ENCODE measurements around the gene SLCO4A1. TPM values are rescaled to one million over a fixed set of nuclear protein-coding genes. Genes with fewer than 3 reads are reported as not detected.

Gene SLCO4A1
- total and polyA plus RNA-seq, 2 donors (not counting 1 experiment from before 2014, with no cell fraction given), result 2.1 to 79.5 TPM

GRCh38 chr20:62694106-62694505 is 51.8 kb downstream of the SLCO4A1 start:
- H3K27ac ChIP-seq (ENCODE audit: low read length in 2 of 2), result no peak overlapping the region
- ChIA-PET POLR2A (no interaction called here), CTCF (interaction anchor here (0.6 kb wide), 1 partner anchor 71 kb away, joined by 3 read pairs; no protein-coding TSS in a partner anchor)
- intact Hi-C loops (cut with micrococcal nuclease), result no loop called here
- H3K9ac ChIP-seq (ENCODE audit: low read length), result no peak overlapping the region
- H3K4me1 ChIP-seq (ENCODE audit: control insufficient read depth in 2 of 2, insufficient read depth in 2 of 2, low read length in 2 of 2), result no peaks in the 10 kb centered on the region
- Mint-ChIP-seq H3K27ac (no peak overlapping the region), H3K4me1 (peaks cover 3% of the 10 kb centered on the region), H3K4me3 (no peak overlapping the region), H3K9me3 (ENCODE audit: insufficient read depth) (no peaks in the 10 kb centered on the region), H3K27me3 (peaks cover 23% of the 10 kb centered on the region)
- no peaks in the 10 kb centered on the region for H4K20me1 ChIP-seq (ENCODE audit: control insufficient read depth, insufficient read depth, low read length, poor library complexity, severe bottlenecking)
- no peaks in the 10 kb centered on the region for H3K36me3 ChIP-seq (replicated peaks in 1 of 2; ENCODE audit: control extremely low read depth in 1 of 2, control insufficient read depth in 1 of 2, extremely low read depth in 1 of 2, insufficient read depth in 2 of 2, low read length in 1 of 2)
- WGBS (ENCODE audit: insufficient coverage), result 92% methylated on average over 10 of the region's 10 CpGs
- no peaks in the 10 kb centered on the region for H3K79me2 ChIP-seq (ENCODE audit: control insufficient read depth, insufficient read depth, low read length)
- TF ChIP-seq CTCF (IDR thresholded peaks at IDR 0.05), result no peak
- TF ChIP-seq EZH2 (IDR thresholded peaks at IDR 0.05; ENCODE audit: borderline replicate concordance, insufficient read depth, low read depth, low read length, poor library complexity, severe bottlenecking), result no peak
- no peak overlapping the region for H2AFZ ChIP-seq (ENCODE audit: insufficient read depth, low read depth, low read length, poor library complexity, severe bottlenecking)
- ATAC-seq (ENCODE audit: low read depth) (no peak), DNase-seq (no peak)
- H3K9me3 ChIP-seq (ENCODE audit: control extremely low read depth in 1 of 3, control insufficient read depth in 2 of 3, insufficient read depth in 1 of 3, low read length in 2 of 3), result peaks cover 0 to 5% (median 0%) of the 10 kb centered on the region in 3 donors
- H3K4me2 ChIP-seq (replicated peaks; ENCODE audit: low read depth, low read length, poor library complexity, severe bottlenecking), result no peak overlapping the region
- no peak overlapping the region for H3K4me3 ChIP-seq (ENCODE audit: control extremely low read depth in 1 of 5, extremely low read depth in 1 of 5, insufficient read depth in 1 of 5, low read depth in 2 of 5, low read length in 4 of 5)
- H3K27me3 ChIP-seq (replicated peaks in 1 of 4; ENCODE audit: control extremely low read depth in 1 of 4, control insufficient read depth in 3 of 4, insufficient read depth in 4 of 4, low read length in 3 of 4), result peaks cover 0 to 10% (median 2%) of the 10 kb centered on the region in 4 experiments

DNA sequence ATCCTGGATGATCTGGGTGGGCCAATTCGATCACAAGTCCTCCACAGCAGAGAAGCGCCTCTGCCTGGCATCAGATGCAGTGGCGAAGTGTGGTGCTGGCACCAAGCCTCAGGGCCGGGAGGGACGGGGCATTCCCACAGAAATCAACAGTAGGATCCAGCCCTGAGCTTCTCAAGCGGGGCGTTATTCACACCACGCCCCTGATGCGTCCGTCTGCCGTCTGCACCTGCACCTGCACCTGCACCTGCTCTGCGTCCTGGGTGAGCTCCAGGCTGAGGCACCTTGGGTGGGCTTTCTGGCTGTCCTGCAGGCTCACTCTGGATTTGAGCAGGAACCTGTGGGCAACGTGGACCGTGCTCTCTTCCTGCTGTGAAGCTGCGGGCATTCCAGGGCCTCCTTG is 52.6 kb downstream of the SLCO4A1 start:
- no peak overlapping the region for H3K27ac ChIP-seq (ENCODE audit: low read length in 2 of 2)
- ChIA-PET POLR2A (no interaction called here), CTCF (no interaction called here)
- 90% methylated on average over 15 of the region's 15 CpGs for WGBS (ENCODE audit: insufficient coverage)
- Mint-ChIP-seq H3K9me3 (ENCODE audit: insufficient read depth) (no peaks in the 10 kb centered on the region), H3K27ac (no peak overlapping the region), H3K4me1 (peaks cover 3% of the 10 kb centered on the region), H3K27me3 (peaks cover 23% of the 10 kb centered on the region), H3K4me3 (no peak overlapping the region)
- no peaks in the 10 kb centered on the region for H4K20me1 ChIP-seq (ENCODE audit: control insufficient read depth, insufficient read depth, low read length, poor library complexity, severe bottlenecking)
- H3K36me3 ChIP-seq (replicated peaks in 1 of 2; ENCODE audit: control extremely low read depth in 1 of 2, control insufficient read depth in 1 of 2, extremely low read depth in 1 of 2, insufficient read depth in 2 of 2, low read length in 1 of 2), result no peaks in the 10 kb centered on the region
- H3K4me2 ChIP-seq (replicated peaks; ENCODE audit: low read depth, low read length, poor library complexity, severe bottlenecking), result no peak overlapping the region
- no peaks in the 10 kb centered on the region for H3K79me2 ChIP-seq (ENCODE audit: control insufficient read depth, insufficient read depth, low read length)
- ATAC-seq (ENCODE audit: low read depth) (no peak), DNase-seq (no peak)
- no peak overlapping the region for H3K9ac ChIP-seq (ENCODE audit: low read length)
- peaks cover 0 to 11% (median 0%) of the 10 kb centered on the region in 3 donors for H3K9me3 ChIP-seq (ENCODE audit: control extremely low read depth in 1 of 3, control insufficient read depth in 2 of 3, insufficient read depth in 1 of 3, low read length in 2 of 3)
- H2AFZ ChIP-seq (ENCODE audit: insufficient read depth, low read depth, low read length, poor library complexity, severe bottlenecking), result no peak overlapping the region
- TF ChIP-seq EZH2 (IDR thresholded peaks at IDR 0.05; ENCODE audit: borderline replicate concordance, insufficient read depth, low read depth, low read length, poor library complexity, severe bottlenecking) (no peak), CTCF (IDR thresholded peaks at IDR 0.05) (no peak)
- intact Hi-C loops (cut with micrococcal nuclease), result no loop called here
- no peaks in the 10 kb centered on the region for H3K4me1 ChIP-seq (ENCODE audit: control insufficient read depth in 2 of 2, insufficient read depth in 2 of 2, low read length in 2 of 2)
- no peak overlapping the region for H3K4me3 ChIP-seq (ENCODE audit: control extremely low read depth in 1 of 5, extremely low read depth in 1 of 5, insufficient read depth in 1 of 5, low read depth in 2 of 5, low read length in 4 of 5)
- peaks cover 0 to 10% (median 2%) of the 10 kb centered on the region in 4 experiments for H3K27me3 ChIP-seq (replicated peaks in 1 of 4; ENCODE audit: control extremely low read depth in 1 of 4, control insufficient read depth in 3 of 4, insufficient read depth in 4 of 4, low read length in 3 of 4)

Data from B cell (primary cell).